HG03520 (cell line): Measurements from ENCODE around the gene FOXO3.
"Not testable (repeated sequence)": the region's sequence is repeated elsewhere in the genome, so short reads cannot be mapped to it uniquely, and the experiment has no call there.

ENCODE experiments used
- ATAC-seq: cut with Tn5 transposase; IDR thresholded peaks from one replicate; pipeline ENCODE4 v1.9.1; 2021; ENCODE audit warnings: mild to moderate bottlenecking, moderate library complexity; ENCODE audit not compliant: unreplicated experiment

Gene FOXO3

DNA sequence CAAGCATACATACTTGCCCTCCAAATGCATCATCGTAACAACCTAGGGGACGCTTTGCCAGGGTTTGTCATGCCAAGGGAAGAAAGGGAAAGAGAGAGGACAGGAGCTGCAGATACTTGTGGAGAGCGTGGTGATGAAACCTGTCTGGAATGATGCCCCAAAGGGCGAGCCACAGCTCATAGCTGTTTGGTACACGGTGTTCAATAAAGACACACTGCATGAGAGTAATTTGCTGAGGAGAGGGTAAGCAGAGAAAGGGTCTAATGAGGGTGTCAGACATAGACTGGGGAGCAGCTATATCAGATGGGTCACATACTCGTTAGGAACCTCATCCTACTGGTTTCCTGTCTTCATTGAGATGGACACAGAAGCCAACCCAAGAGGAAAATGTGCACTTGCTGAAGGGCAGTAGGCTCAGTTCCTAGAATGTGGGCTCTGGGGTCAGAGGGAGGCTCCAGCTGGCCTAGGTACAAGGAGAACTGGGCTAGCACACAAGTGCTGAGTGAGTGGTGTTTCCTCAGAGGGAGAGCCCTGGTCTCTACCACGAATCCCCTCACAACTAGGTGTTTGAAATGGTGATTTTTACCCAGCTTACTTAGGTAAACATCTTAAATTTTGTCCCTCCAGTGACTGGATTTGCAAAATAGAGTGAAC lies 5.2 kb upstream of the FOXO3 start:
- no peak for ATAC-seq

DNA sequence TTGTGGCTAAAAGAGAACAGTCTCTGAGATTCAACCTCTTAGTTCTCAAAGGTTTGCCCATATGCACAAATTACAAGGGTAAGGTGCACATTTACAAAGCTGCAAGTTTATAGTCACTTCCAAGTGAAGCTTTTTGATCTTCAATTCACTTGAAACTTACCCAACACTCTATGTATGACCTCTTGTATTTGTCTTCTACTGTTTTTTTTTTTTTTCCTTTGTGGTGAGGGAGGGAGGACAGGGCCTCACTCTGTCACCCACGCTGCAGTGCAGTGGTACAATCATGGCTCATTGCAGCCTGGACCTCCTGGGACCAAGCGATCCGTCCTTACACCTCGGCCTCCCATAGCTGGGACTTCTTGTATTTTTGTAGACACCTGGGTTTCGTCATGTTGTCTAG lies 4.5 kb upstream of the FOXO3 start:
- no peak for ATAC-seq

DNA sequence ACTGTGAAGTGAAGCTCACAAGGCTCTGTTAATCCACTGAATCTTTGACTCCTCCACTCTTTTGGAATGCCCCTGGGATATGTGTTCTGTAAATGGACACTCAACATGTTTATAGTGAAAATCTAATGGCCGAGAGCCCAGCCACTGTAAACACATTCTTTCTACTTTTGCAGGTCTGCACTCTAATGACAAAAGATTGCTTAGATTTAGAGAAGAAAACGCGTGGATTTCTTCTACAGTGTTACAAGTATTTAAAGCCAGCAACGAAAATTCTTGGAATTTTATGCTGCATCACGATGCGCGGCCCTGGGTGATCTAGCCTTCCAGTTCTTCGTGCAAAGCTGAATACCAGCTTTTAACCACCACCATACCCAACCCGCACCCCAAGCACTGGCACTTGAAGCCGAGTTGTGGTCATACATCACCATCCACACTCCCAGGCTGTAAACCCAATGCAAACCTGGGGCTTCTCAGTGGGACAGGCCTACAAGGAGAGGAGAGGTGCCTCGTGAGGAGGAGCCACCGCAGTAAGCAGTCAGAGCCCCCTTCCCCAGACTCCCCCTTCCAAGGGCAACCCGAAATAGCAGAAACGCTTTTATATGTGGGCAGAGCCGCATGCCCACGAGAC lies 3.7 kb upstream of the FOXO3 start:
- ATAC-seq, result no peak

DNA sequence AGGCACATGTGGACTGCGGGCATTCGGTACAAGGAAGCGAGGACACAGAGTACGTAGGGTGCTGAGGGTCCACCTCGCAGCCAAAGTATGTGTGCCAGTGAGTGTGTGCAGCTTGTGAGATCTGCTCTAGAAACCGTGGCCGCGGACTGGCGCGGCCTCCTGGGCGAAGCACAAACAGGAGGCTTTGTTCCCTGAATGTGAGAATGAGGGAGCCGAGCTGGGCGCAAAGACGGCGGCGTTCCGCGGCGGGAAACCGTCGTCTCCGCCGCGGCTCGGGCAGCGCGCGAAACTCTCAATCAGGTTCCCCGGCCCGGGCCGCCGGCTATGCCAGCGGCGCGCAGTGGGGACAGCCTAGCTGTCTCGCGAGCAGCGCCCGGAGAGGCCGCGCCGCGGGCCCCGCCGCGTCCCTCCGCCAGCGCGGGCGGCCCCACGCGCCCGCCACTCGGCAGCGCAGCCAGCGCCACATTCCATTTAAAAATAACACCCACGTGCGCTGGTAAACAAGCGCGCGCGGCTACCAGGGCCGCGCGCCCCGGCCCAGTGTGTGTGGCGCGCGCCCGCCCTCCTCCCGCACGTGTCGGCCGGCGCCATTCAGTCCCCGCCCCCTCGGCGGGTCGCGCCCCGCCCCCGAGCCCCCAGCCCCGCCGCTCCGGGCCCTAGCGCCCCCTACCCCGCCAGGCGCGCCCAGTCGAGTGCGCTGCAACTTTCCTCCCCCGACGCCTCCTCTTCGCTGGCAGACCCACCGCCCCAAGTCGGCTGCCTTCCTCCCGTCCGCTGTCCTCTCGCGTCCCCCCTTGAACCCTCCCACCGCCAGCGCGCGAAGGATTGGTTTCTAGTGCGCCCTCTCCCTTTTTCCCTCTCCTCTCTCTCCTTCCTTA lies 3.0 kb upstream of the FOXO3 start:
- no peak for ATAC-seq

DNA sequence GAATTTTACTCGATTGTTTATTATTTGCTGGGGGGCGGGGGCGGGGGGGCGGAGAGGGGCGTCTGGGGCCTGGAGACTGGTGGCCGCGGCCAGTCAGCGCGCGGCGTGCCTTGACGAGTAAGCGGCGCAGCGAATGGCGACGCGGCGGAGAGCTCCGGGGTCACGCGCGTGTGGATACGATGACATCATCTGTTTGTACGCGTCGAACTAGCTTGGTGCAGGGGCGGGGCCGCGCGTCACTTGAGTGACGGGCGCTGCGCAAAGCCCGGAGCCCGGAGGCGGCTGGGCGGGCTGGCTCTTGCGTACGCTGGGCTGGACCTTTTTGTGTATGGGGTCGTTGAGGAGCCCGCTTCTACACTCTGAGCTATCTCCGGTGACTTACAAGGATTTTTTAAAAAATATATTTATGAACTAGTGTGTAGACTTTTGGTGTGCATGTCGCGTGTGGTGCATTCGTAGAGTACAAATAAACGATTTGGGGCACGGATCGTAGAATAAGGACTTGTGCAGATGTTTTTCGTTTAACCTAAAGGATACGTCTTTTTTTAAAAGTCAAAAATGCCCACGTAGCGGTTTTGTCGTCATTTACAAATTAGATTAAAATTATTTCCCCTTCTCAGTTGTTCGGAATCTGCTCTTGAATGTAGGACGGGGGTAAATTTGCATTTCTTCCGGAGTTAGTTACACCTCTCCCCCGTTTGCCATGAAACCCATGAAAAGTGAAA lies 2.2 kb upstream of the FOXO3 start:
- ATAC-seq, result peak; percentile 56

DNA sequence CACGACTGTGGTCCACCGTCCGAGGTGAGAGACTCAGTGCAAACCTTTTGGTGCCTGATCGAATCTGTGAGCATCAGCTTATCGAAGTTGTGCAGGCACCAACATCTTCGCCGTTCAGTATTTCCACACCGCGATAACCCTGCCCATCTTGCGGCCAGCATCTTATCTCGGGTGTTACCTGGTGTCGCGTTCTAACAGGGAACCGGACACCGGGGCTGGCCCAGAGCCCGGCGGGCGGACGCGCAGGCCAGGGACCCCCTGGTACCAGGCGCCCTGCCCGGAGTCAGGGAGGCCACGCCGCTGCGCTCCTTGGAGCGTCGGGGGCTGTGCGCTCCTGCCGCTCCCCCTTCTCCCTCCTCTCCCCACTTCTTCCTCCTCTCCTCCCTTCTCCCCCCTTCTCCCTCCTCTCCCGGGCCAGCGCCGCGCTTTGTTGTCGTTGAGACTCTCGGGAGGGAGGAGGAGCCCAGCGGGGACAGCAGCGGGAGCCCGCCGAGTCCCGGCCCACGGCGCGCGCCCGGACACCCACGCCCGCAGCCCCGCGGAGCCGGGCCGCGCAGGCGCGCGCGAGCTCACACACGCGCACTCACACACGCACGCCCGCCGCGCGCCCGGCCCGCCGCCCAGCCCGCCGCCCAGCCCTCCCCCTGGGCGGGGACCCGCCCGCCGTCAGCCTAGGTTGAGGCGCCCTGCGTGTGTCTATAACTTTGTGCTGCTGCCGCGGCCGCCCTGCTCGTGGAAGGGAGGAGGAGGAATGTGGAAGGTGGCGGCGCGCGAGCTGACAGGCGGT lies 1.4 kb upstream of the FOXO3 start:
- peak; percentile 37 for ATAC-seq

DNA sequence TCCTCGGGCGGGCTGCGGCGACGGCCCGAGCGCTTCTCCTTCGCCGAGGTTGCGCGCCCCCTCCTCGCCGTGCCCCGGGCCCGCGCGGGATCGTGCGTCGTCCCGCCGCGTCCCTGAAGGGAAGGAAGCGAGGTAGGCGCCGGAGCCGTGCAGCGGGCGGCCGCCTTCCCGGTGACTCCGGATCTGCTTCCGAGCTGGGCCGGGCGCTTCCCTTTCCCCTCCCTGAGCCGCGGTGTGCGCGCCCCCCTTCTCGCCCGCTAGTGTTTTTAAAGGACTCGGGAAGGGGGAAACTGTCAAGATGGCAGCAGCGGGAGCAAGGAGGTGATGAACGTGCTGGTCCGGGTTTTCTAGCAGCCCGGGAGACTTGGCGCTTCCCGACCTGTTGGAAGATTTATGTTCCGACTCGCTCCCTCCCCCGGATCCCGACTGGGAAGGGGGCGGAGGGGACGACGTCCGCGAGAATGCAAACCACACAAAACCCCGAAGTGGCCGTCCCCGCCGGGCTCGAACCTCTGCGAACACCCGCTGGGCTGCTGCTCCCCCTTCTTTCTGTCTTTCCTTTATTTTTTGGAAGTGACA lies 744 bp upstream of the FOXO3 start:
- ATAC-seq, result peak; percentile 8

DNA sequence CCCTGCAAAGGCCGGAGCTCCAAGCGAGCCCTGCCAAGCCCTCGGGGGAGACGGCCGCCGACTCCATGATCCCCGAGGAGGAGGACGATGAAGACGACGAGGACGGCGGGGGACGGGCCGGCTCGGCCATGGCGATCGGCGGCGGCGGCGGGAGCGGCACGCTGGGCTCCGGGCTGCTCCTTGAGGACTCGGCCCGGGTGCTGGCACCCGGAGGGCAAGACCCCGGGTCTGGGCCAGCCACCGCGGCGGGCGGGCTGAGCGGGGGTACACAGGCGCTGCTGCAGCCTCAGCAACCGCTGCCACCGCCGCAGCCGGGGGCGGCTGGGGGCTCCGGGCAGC lies 561 bp downstream of the FOXO3 start:
- not testable (repeated sequence) for ATAC-seq

DNA sequence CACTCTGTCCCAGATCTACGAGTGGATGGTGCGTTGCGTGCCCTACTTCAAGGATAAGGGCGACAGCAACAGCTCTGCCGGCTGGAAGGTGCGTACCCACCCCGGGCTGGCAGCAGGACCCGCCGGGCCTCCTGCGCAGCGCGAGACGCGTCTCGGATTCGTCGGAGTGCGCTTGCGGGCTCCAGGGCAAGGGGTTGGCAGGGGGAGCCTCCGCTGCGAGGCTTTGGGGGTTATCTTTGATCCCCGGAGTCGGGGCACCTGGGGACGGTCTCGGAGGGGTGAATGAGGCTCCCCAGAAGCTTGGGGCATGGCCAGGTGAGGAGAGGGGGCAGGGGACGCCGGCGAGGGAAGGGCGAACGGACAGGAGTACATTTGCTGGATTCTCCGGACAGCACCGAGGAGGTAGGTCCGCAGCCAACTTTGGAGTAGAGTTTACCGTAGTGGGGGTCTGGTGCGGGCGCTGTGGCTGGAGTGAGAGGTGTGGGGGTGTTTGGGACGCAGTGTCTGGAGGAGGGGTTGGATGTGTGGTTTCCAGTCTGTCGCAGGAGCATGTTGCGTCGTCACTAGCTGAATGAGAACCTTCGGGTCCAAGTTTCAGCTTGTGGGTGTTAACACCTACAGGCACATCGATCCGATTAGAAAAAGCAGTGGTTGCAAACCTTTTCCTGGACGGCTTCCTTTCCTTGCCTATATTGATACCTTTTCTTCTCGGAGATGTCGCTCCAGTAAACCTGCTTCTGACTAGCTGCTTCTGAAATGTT lies 1.2 kb downstream of the FOXO3 start:
- no peak for ATAC-seq

DNA sequence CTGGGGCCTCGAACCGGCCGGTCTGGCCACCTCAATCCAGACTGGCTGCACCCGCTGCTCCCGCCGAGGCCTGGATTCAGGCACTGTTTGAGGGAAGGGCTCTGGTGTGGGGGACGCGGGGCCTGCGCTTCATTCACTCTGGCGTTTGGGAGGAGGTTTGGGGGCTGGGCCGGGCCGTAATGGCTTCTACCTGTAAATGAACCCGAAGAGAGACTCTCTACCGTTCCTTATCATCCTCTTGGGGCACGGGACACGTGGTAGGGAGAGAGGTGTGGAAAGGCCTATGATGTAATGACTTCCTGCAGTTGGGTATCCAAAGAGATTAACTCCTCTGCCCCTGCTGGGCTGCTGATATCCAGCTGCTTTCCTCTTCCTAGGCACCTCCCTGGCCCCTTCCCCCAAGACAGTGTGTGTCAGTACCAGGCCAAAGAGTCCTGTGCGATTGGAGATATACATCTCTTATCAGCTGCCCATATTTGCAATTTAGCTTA lies 1.8 kb downstream of the FOXO3 start:
- no peak for ATAC-seq

DNA sequence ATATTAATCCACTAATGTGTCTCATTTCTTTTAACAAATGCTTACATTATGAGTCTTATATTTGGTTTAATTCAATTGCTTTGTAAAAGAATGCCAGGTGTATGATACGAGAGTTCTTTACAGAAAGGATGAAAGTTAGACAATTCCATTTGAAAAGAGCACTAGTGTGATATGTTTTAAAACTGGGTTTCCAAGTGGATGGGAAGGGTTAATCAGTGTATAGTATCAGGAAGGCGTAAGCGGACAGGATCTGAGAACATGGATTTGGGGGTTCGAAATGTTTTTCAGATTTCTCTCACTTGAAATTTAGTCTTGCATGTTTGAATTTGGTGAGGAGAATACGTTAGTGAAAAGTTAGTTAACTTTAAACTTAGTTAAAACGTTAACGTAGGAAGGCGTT lies 2.6 kb downstream of the FOXO3 start:
- no peak for ATAC-seq

- no peak for ATAC-seq
Measured at GRCh38 chr6:108564178-108564577, 3.5 kb downstream of the FOXO3 start.

GRCh38 chr6:108565091-108565766 lies 4.5 kb downstream of the FOXO3 start:
- peak; percentile 66 for ATAC-seq

- ATAC-seq, result no peak
Measured at GRCh38 chr6:108565893-108566292, 5.2 kb downstream of the FOXO3 start.

- ATAC-seq, result no peak
Measured at GRCh38 chr6:108566406-108566805, 5.7 kb downstream of the FOXO3 start.

DNA sequence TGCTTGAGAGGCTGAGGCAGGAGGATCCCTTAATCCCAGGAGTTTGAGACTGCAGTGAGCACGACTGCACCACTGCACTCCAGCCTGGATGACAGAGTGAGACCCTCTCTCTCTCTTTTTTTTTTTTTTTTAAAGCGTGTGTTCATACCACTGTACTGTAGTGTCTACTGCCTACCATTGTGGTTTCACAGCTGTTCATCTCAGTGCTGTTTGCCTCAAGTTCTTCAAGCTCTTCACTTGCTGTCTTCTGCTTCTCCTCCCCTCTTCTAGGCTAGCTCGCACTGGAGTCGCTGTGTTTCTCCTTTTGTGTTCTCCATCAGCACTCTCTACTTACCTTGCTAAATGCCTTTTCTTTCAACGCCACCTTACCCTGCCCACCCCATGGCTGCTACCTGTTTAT lies 7.4 kb downstream of the FOXO3 start:
- ATAC-seq, result no peak

- no peak for ATAC-seq
Measured at GRCh38 chr6:108568551-108569305, 8.0 kb downstream of the FOXO3 start.

GRCh38 chr6:108570517-108570916 lies 9.8 kb downstream of the FOXO3 start:
- ATAC-seq, result no peak
